HEK293T (cell line): ENCODE results near the gene BCAT1.

Experiments used
- CTCF ChIA-PET: fragments of 350-600 bp; formaldehyde crosslinking; extraction: SDS; loops from one replicate; lab custom pipeline; 2021; ENCODE audit warnings: antibody characterized with exemption, inconsistent platforms; lab: Yijun Ruan, JAX
- POLR2A ChIA-PET: fragments of 350-600 bp; formaldehyde crosslinking; extraction: SDS; loops from one replicate; lab custom pipeline; 2020; ENCODE audit warnings: antibody characterized with exemption, inconsistent platforms; lab: Yijun Ruan, JAX
- DNase-seq: peaks from one replicate; pipeline ENCODE4 v3.0.0; 2012; ENCODE audit warnings: mixed read lengths; ENCODE audit errors: extremely low spot score
- ARNT ChIP-seq: fragments of 450-650 bp; IDR thresholded peaks from 2 replicates; pipeline ENCODE4 v1.6.1; 2017; ENCODE audit warnings: mild to moderate bottlenecking
- BHLHE40 ChIP-seq: fragments of 450-650 bp; IDR thresholded peaks from 2 replicates; pipeline ENCODE4 v1.6.1; 2016; ENCODE audit warnings: mild to moderate bottlenecking, moderate library complexity, borderline replicate concordance
- CTBP1 ChIP-seq: fragments of 450-650 bp; IDR thresholded peaks from 2 replicates; pipeline ENCODE4 v1.6.1; 2016; ENCODE audit warnings: borderline replicate concordance
- ELF4 ChIP-seq: fragments of 450-650 bp; IDR thresholded peaks from 2 replicates; pipeline ENCODE4 v1.6.1; 2017; ENCODE audit warnings: antibody characterized with exemption
- FOXA1 ChIP-seq: fragments of 450-650 bp; IDR thresholded peaks from 2 replicates; pipeline ENCODE4 v1.6.1; 2016; ENCODE audit warnings: mild to moderate bottlenecking
- FOXK2 ChIP-seq: fragments of 450-650 bp; IDR thresholded peaks from 2 replicates; pipeline ENCODE4 v1.6.1; 2016; ENCODE audit warnings: mild to moderate bottlenecking
- FOXM1 ChIP-seq: fragments of 450-650 bp; IDR thresholded peaks from 2 replicates; pipeline ENCODE4 v1.6.1; 2017; ENCODE audit warnings: mild to moderate bottlenecking, borderline replicate concordance
- HDGF ChIP-seq: fragments of 450-650 bp; IDR thresholded peaks from 2 replicates; pipeline ENCODE4 v1.6.1; 2017; ENCODE audit warnings: antibody characterized with exemption, borderline replicate concordance
- L3MBTL2 ChIP-seq: fragments of 450-650 bp; conservative IDR thresholded peaks from 2 replicates; pipeline ENCODE4 v1.6.1; 2016; ENCODE audit warnings: mild to moderate bottlenecking
- LEF1 ChIP-seq: fragments of 450-650 bp; IDR thresholded peaks from 2 replicates; pipeline ENCODE4 v1.6.1; 2017; ENCODE audit warnings: mild to moderate bottlenecking, borderline replicate concordance
- NFRKB ChIP-seq: fragments of 450-650 bp; IDR thresholded peaks from 2 replicates; pipeline ENCODE4 v1.6.1; 2016; ENCODE audit warnings: mild to moderate bottlenecking, moderate library complexity
- SP1 ChIP-seq: fragments of 450-650 bp; IDR thresholded peaks from 2 replicates; pipeline ENCODE4 v1.6.1; 2017
- SUZ12 ChIP-seq: fragments of 450-650 bp; IDR thresholded peaks from 2 replicates; pipeline ENCODE4 v1.6.1; 2016; ENCODE audit warnings: mild to moderate bottlenecking
- TARDBP ChIP-seq: fragments of 450-650 bp; IDR thresholded peaks from 2 replicates; pipeline ENCODE4 v1.6.1; 2016
- ZNF384 ChIP-seq: fragments of 450-650 bp; IDR thresholded peaks from 2 replicates; pipeline ENCODE4 v1.6.1; 2016
- TF ChIP-seq, protein P1 (sequence below): fragments of 450-650 bp; IDR thresholded peaks from 2 replicates; pipeline ENCODE4 v1.6.1; 2016

The BCAT1 gene

DNA sequence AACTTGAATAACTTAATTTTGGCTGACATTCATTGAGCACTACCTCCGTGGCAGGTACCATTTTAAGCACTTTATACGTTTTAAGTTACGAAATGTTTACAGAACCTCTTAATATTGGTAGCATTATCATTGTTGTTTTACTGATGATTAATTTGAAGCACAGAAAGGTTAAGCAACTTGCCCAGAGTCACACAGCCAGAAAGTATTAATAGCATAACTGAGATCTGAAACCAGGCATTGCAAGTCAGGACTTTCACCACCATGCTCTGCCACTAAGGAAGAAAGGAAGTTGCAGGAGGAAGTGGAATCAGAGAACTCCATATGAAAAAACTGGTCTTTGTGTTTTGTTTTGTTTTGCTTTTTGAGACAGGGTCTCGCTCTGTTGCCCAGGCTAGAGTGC lies 28.2 kb upstream of the BCAT1 start:
- ChIA-PET POLR2A (no interaction called here), CTCF (interaction anchor here (0.6 to 0.7 kb wide), 2 partner anchors 168 to 1111 kb away, joined by 4 to 7 read pairs; no protein-coding TSS in a partner anchor)
- TF ChIP-seq, protein P1, sequence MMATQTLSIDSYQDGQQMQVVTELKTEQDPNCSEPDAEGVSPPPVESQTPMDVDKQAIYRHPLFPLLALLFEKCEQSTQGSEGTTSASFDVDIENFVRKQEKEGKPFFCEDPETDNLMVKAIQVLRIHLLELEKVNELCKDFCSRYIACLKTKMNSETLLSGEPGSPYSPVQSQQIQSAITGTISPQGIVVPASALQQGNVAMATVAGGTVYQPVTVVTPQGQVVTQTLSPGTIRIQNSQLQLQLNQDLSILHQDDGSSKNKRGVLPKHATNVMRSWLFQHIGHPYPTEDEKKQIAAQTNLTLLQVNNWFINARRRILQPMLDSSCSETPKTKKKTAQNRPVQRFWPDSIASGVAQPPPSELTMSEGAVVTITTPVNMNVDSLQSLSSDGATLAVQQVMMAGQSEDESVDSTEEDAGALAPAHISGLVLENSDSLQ, result no peak
- TF ChIP-seq FOXA1 (no peak), ZNF384 (no peak), TARDBP (no peak), ELF4 (no peak), NFRKB (no peak), SUZ12 (no peak), FOXK2 (no peak)
- DNase-seq, result no peak

DNA sequence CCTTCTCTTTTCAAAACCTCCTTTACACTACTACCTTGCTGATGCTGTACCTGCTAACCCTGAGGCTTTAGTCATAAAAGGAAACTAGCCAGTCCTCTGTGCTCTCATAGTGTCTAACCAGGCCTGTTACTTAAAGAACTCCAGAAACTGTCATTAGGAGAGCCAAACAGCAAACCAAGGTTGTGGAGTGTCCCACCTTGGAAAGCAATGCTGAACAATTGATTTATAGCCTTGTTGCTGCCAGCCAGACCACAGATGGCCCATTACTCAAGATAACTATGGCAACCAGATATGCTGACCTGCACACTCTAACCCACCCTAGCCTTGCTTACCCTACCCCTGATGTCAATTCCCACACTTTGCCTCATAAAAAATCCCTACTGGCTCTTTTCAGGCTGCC lies 26.5 kb upstream of the BCAT1 start:
- POLR2A ChIA-PET, result no interaction called here
- CTCF ChIA-PET, result no interaction called here
- DNase-seq, result no peak

DNA sequence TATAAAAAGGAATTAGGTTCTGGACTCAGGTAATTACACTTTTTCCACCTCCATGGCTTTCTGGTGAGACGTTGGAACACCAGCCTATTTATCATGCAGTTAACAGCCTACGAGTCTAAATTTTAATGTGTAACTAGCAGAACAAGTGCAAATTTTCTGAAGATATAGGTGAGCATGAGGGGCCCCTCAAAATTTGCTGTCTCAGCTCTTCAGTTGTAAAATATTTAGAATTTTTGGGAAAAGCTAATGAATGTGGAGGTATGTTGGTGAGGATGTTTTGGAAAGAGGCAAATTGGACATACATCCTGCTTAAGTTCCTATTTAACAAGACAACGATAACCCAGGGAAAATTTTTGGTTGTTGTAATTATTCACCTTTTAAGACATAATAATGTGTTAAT lies 25.3 kb upstream of the BCAT1 start:
- ChIA-PET CTCF (no interaction called here), POLR2A (no interaction called here)
- no peak for TF ChIP-seq FOXK2
- TF ChIP-seq LEF1, result no peak
- no peak for TF ChIP-seq ARNT
- no peak for TF ChIP-seq CTBP1
- no peak for TF ChIP-seq FOXA1
- TF ChIP-seq BHLHE40, result no peak
- no peak for TF ChIP-seq HDGF
- no peak for TF ChIP-seq NFRKB
- no peak for TF ChIP-seq SUZ12
- no peak for TF ChIP-seq SP1
- TF ChIP-seq ZNF384, result no peak
- TF ChIP-seq FOXM1, result no peak

More for the DNA sequence above, 26.5 kb upstream of the BCAT1 start:
- TF ChIP-seq SP1, result no peak
- TF ChIP-seq, protein P1, result peak; percentile 83

DNA sequence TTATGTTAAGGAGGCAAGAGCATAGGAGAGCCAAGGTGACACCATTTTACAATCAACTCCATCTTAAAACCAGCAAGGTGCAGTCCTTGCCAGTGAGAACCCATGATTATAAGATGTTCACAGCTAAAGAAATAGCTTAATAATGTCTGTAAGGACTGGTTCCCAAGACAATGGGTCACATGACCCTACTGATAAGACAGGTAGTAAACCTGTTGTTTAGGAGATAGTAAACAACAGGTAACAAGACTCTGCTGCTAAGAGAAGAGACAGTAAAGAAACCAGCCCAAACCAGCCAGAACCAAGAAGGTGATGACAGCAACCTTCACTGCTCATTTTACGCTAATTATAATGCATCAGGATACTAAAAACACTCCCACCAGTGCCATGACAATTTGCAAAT lies 23.2 kb upstream of the BCAT1 start:
- CTCF ChIA-PET, result interaction anchor here (1.4 kb wide), 1 partner anchor 179 kb away, joined by 4 read pairs; no protein-coding TSS in a partner anchor

More for the DNA sequence above, 25.3 kb upstream of the BCAT1 start:
- no peak for DNase-seq

DNA sequence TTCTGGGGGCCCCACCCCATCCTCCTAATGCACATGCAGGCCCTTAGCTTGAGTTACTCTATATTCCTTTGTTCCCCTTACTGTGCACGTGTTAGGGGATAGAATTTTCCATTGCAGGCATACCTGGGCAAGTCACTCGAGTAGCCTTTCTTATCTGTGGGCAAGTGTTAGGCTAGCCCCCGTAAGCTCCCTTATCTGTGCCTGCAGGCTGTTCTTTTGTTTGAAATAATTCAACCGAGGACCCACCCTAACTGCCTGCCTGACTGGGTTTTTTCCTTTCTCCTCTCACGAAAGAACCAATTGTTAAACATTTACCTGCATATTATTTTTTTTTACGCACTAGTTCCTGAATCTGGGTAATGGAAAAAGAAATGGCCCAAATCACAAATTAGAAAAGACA lies 21.3 kb upstream of the BCAT1 start:
- TF ChIP-seq BHLHE40 (no peak), HDGF (no peak), SP1 (no peak), SUZ12 (no peak), L3MBTL2 (no peak), FOXA1 (no peak), LEF1 (no peak), TARDBP (no peak), FOXK2 (no peak), FOXM1 (no peak), ZNF384 (no peak), NFRKB (no peak), ELF4 (no peak), CTBP1 (no peak), ARNT (no peak)
- TF ChIP-seq, protein P1, result no peak
- ChIA-PET POLR2A (no interaction called here), CTCF (interaction anchor here (1.6 kb wide), 1 partner anchor 22 kb away, joined by 4 read pairs; no protein-coding TSS in a partner anchor)

More for the DNA sequence above, 23.2 kb upstream of the BCAT1 start:
- POLR2A ChIA-PET, result no interaction called here
- no peak for DNase-seq
- TF ChIP-seq ZNF384, result no peak
- no peak for TF ChIP-seq CTBP1
- TF ChIP-seq NFRKB, result no peak
- no peak for TF ChIP-seq FOXA1
- no peak for TF ChIP-seq L3MBTL2
- TF ChIP-seq FOXK2, result no peak
- no peak for TF ChIP-seq FOXM1
- no peak for TF ChIP-seq SUZ12

DNA sequence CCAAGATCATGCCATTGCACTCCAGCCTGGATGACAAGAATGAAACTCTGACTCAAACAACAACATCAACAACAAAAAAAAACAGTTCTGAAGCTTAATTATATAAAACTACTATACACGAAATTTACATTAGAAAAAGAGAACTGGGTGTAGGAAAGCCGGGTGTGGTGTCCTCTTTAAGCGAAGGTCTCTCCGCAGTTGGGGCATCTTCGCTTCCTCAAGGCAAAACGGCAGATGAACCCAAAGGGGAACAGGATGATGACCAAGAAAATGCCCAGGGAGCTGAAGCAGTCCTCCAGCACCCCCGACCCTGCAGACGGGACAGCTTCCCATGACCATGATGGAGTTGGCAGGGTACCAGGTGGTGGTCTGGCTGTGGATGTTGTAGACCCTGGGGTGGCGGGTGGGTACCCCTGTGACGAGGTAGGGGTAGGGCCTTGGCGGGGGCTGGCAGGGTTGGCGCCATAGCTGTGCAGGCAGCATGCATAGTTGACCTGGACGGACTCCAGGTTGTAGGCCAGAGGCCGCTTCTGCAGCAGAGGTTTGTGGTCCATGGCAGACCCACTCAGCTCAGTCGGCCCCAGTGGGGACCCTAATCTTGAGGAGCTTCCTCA lies 18.2 kb upstream of the BCAT1 start:
- POLR2A ChIA-PET, result no interaction called here
- TF ChIP-seq ELF4, result no peak
- TF ChIP-seq BHLHE40, result no peak
- no peak for TF ChIP-seq HDGF
- no peak for TF ChIP-seq ZNF384
- no peak for TF ChIP-seq ARNT
- TF ChIP-seq FOXK2, result no peak
- no peak for TF ChIP-seq SUZ12
- TF ChIP-seq CTBP1, result no peak
- TF ChIP-seq FOXA1, result no peak
- TF ChIP-seq NFRKB, result no peak
- no peak for TF ChIP-seq SP1
- no peak for TF ChIP-seq LEF1
- TF ChIP-seq, protein P1, result no peak
- TF ChIP-seq TARDBP, result no peak
- TF ChIP-seq L3MBTL2, result no peak
- no peak for TF ChIP-seq FOXM1
- DNase-seq, result no peak
- CTCF ChIA-PET, result no interaction called here

More for the DNA sequence above, 21.3 kb upstream of the BCAT1 start:
- no peak for DNase-seq
